Measurements from ENCODE around the gene GNB1L.

Gene GNB1L

DNA sequence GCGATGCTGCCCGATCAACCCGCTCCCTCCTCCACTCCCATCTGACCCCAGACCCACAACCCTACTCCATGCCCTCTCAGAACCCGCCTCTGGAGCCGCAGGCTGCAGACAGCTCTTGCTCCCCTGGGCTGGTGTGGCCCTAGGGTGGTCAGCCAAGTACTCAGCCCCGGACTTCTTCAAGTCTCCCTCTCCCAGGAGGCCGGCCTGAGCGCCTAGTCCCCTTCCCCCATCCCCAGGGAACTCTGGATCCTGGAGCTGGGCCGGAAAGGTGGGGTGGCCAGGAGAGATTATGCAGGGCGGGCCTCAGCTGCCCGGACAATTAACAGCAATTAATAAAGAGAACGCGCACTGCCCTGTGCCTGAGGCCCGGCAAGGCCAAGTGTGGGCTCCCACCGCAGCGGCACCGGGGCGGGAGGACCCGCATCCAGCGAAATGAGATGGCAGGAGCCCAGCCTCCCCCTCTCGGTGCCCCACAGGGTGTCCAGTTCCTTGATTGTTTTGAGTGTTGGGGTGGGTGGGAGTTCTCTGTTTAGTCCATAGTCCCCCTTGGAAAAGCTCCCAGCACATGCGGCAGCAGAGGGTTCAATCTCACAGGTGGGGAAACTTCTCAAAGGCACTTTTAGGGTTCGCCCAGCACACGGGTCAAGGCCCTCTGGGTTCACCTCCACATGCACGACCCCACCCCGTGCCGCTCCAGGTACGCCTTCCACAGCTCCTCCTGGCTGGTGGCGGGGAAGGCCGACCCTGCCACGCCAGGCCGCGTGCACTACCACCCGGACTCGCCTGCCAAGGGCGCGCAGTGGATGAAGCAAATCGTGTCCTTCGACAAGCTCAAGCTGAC, 91.0 kb downstream of the GNB1L start:
- TF ChIP-seq GATA3 (IDR thresholded peaks at IDR 0.05; ENCODE audit: low read depth, low read length) = no peak
- no peak for TF ChIP-seq GATA2 (IDR thresholded peaks at IDR 0.05; ENCODE audit: low read depth, low read length)

DNA sequence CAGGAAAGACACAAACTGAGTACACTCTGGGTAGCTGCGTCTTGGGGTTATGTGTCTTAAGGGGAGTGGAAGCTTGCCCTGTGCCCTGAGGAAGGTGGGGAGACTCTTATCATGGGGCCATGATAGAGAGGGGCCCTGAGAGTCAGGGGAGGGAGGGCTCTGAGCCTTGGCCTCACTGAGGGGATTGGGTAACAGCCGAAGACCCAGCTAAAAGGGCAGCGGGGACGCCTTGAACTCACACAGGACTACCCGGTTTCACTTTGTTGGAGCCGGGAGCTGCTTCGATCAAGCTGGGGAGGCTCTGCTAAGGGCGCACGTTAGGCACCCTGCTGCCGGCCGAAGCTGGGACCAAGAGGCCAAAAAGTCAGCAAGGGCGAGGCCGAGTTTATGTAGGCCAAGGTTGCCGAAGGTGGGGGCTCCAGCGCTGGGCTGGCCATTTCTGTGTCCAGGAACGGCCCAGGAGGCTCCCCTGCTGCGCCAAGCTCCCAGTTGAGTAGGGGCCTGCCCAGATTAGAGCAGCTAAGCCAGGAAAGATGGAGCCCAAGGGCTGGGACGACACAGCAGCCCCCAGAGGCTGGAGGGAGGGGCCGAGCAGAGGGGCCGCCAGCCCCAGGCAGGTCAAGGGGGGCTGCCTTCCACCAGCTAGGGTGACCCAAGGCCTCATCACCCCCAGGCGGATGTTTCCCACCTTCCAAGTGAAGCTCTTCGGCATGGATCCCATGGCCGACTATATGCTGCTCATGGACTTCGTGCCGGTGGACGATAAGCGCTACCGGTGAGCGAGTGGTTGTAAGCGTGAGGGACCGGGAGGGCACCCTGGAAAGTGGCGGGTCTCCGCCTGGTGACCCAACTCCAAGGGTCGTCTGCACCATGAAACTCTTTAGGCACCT, 91.9 kb downstream of the GNB1L start:
- no peak for TF ChIP-seq GATA3 (IDR thresholded peaks at IDR 0.05; ENCODE audit: low read depth, low read length)
- TF ChIP-seq GATA2 (IDR thresholded peaks at IDR 0.05; ENCODE audit: low read depth, low read length) = no peak

DNA sequence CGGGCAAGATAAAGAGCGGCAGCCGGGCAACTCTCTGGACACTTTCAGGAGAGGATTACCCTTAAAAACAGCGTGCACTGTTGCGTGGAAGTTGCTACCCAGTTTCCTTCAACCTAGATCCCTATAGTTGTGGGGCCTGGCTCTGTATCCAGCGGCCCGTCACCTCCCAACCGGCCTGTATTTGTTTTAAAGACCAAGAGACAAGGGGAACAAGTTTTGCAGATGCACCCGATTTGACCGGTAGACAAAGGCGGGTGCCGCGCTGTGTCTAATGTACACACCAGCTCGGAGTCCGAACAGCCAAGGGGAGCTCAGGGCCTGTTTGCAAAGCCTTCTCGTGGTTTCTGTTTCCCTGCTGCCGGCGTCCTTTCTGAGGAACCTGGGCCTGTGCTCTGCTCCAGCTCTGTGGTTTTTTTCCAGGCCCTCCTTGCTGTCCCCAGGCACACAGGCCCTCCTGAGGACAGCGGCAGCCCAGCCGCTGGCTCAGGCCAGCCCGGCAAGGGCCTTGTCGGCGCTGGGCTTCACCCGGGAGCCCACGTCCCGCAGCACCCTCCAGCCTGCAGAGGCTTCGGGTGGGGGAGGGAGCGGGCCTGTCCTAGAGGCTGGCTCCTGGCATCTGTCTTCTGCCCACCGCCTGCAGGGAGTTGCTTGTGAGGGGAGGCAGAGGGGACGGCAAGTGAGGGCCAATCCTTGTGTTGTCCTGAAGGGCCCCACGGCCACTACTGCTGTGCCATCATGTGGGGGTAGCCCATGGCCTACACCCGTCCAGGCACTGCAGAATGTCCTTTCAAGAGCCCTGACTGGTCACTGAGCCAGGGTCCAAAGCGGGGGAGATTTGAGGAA, 92.7 kb downstream of the GNB1L start:
- no peak for TF ChIP-seq GATA2 (IDR thresholded peaks at IDR 0.05; ENCODE audit: low read depth, low read length)
- TF ChIP-seq GATA3 (IDR thresholded peaks at IDR 0.05; ENCODE audit: low read depth, low read length) = no peak

DNA sequence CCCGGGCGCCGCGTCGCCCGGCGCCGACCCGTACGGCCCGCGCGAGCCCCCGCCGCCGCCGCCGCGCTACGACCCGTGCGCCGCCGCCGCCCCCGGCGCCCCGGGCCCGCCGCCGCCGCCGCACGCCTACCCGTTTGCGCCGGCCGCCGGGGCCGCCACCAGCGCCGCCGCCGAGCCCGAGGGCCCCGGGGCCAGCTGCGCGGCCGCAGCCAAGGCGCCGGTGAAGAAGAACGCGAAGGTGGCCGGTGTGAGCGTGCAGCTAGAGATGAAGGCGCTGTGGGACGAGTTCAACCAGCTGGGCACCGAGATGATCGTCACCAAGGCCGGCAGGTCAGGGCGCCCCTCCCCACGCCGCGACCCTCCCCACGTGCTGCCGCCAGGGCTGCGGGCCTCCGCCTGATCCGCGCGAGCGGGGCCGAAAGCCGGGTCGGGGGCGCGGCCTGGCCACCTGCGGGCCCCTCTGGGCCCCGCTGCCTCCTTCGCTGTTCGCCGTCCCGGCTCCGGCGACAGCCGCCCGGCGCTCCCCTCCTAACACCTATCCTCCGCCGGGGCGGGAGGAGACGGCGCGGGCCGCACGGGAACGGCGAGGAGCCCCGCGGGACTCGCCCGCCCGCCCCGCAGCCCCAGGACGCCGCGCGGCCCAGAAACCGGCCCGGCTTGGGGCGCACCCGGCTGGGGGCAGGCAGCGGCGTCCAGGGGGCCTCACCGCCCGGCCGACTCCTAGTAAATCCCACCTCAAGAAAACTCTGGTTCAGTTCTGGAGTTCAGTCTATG, 93.5 kb downstream of the GNB1L start:
- no peak for TF ChIP-seq GATA3 (IDR thresholded peaks at IDR 0.05; ENCODE audit: low read depth, low read length)

DNA sequence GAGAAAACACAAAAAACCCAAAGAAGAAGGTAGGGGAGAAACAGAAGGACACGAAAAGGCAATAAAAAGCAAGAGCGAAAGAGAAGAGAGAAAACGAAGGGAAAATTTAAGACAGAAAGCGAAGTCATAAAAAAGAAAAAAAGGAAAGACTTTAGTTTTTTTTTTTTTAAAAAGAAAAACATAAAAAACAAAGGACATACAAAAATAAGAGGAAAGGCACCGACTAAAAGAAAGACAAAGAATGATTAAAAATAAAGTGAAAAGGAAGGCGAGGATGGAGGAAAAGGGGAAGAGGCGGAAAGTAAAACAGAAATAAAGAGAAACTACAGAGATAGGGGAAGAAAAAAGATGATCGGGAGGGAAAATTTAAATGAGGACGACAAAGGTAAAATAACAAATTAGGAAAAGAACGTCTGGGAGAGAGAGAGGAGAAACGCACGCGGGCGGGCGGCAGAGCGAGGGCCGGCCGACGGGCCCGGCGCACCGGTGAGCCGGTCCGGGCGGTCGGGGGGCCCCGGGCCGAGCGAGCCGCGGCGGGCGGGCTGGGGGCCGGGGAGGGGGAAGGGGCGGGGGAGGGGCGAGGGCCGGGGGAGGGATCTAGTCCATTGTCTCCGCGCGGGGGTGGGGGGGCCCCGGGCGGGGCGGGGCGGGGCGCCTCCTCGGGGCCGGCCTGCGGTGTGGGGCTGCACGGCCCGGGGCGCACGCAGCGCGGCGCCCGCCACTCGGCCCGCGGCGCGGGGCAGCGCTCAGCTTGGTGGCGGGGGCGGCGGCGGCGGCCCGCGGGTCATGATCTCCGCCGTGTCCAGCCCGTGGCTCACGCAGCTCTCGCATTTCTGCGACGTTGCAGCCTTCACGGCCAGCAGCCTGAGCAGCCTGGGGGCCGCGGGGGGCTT, 94.4 kb downstream of the GNB1L start, which contains the start of gene TBX1:
TBX1 (plus strand) TSS at position 721 of the 893 bp plus-strand sequence; CDS start at position 787, 66 bp downstream.
- no peak for TF ChIP-seq GATA2 (IDR thresholded peaks at IDR 0.05; ENCODE audit: low read depth, low read length)
- no peak for TF ChIP-seq GATA3 (IDR thresholded peaks at IDR 0.05; ENCODE audit: low read depth, low read length)

DNA sequence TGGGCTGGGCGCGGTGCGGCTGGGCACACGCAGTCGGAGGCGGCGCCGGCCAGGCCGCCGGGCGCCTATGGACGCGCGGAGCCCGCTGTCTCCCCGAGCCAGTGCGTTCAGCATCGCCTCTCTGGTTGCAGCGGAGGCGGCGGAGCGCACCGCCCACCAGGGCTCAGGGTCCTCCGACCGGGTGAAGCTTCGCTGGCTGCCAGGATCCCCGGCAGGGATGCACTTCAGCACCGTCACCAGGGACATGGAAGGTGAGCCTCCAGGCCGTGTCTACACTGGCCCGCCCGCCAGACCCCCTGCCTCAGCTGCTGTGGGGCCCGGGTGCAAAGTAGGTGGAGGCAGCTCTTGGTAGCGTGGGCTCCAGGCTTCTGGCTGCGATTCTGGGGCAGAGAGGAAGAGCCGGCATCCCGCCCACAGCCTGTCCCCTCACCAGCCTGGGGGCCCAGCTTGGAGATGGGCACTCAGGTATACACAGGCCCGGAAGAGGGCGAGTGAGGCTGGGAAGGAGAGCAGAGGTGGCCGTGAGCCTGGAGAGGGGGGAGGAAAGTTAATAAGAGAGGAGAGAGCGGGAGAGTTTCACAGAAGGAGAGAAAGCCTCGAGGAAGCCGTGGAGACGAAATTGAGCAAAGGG, 95.1 kb downstream of the GNB1L start:
- no peak for TF ChIP-seq GATA2 (IDR thresholded peaks at IDR 0.05; ENCODE audit: low read depth, low read length)
- no peak for TF ChIP-seq GATA3 (IDR thresholded peaks at IDR 0.05; ENCODE audit: low read depth, low read length)

DNA sequence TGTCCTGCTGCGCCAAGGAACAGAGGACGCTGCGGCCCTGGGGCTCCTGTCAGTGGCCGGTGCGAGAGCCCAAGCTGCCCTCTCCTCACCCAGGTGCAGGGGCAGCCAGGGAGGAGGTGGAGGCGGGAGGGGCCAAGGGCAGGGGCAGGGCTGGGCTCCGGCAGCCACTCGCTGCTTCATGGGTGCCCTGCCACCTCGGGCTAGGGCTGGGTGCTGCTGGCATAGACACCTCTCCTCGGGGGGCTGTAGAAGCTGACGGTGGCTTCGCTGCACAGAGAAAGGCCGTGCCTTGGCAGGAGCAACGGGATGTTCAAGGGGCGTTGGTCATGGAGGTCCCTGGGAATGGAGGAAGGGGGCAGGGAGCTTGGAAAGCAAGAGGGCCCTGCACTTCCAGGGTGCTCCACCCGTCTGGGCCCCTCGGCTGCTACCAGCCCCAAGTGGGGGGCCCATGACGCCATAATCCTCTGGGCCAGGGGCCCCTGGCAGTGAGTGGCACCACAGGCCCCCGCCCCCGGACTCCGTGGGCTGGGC, 95.7 kb downstream of the GNB1L start:
- no peak for TF ChIP-seq GATA3 (IDR thresholded peaks at IDR 0.05; ENCODE audit: low read depth, low read length)
- TF ChIP-seq GATA2 (IDR thresholded peaks at IDR 0.05; ENCODE audit: low read depth, low read length) = no peak

DNA sequence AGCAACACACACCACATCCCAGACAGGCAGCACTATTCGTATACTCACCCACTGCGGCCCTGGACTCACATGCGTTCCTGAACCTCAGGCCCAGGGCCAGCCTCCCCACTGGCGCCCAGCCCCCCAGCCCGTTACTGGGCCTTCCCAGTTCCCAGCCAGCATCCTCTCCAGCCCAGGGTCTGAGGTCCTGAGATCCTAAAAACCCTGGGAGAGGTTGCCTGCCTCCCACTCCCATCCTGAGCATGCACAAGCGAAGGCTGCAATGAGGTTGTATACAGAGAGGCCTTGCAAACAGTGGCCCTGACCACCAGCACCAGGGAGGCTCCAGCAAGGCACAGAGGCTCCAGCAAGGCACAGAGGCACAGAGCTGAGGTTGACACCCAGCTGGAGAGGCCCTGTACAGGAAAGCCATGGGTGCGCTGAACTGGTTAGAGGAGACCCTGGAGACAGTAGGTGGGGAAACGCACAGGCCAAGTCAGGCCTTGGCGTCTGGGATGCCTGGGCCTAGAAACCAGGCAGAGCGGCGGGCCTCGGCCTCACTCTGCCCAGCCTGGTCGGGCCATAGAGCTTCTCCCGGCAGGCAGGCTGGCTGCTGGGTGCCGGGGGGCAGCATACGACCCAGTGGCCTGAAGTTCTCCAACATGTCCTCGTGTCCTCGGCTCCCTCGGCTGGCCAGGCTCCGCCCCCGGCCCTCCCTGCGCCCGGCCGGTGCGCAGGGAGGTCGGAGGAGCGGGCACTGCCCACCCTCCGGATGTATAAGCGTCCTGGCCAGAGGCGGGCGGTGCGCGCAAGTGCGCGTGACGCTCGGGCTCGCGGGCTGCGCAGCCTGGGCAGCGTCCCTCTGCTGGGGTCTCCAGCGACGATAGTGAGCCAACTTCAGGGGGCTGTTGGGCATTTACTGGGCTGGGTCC, 96.4 kb downstream of the GNB1L start:
- TF ChIP-seq GATA2 (IDR thresholded peaks at IDR 0.05; ENCODE audit: low read depth, low read length) (no peak), GATA3 (IDR thresholded peaks at IDR 0.05; ENCODE audit: low read depth, low read length) (no peak)

DNA sequence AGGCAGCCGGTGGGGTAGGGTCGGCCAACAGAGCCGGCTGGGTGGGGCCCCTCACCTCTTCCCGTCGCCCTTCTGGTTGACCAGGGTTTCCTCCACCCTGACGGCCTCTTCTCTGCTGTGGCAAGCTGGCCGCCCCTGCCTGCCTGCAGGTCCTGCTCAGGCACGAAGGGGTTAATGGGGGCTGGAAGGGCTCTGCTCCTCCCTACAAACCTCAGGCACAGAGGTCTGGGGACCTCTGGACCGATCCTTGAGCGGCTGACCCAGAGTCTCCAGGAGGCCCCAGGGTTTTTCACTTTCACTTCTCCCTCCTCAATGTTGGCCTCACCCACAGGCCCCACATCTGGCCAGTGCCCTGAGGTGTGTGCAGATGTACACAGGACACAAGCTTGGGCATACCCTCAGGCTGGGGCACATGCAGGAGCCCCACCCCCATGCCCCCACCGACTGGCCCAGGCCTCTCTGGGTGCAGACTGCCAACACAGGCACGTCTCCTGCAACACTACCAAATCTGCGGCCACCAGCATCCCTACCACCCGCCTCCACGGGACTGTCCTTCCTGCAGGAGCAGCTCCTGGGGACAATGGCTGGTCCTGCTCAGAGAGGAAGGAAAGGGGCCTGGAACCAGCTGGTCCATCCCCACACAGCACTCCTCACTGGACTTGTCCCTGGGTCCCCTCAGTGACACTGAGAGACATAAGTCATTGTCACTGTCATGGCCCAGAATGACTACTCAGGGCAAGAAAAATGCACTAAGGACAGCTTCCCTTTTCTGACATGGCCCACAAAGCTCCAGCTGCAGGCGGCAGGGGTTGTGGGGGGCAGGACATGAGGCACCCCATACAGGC, 97.3 kb downstream of the GNB1L start:
- no peak for TF ChIP-seq GATA3 (IDR thresholded peaks at IDR 0.05; ENCODE audit: low read depth, low read length)
- TF ChIP-seq GATA2 (IDR thresholded peaks at IDR 0.05; ENCODE audit: low read depth, low read length) = no peak

All from SH-SY5Y (cell line).